Iris pigment epithelial cell (primary cell): ENCODE measurements around the gene TUBB2B.
A peak's percentile ranks its signal among the peaks of the same experiment; 100 is the strongest.

Experiments used
- DNase-seq: peaks from one replicate; pipeline ENCODE4 v3.0.0-alpha.2; 2011; ENCODE audit warnings: low read depth

TUBB2B gene

GRCh38 chr6:3227363-3228045, at the start of gene TUBB2B:
TSS of gene TUBB2B (minus strand) at chr6:3227653. CDS start at chr6:3227543, 110 bp downstream.
- DNase-seq: peak; percentile 63

DNA sequence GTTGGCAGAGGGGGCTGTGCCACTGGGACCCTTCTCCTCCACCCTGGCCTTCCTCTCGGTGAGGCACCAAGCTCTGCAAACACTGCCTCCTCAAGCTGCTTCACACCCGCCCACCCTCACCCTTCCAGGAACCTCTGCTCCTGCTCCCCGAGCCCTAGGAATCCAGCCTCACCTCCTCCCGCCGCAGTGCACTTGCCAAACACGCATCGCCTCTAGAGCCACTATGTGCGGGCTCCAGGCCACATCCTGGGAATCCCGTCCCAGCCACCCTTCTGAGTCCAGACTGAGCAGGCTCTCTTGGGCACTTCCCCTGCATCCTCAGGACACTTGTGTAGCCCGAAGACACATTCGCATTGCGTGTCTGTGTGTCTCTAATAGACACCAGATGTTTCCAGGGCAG, 49.8 kb upstream of the TUBB2B start:
- no peak for DNase-seq

- DNase-seq: no peak
Observed at GRCh38 chr6:3276174-3277167, 49.0 kb upstream of the TUBB2B start.

DNA sequence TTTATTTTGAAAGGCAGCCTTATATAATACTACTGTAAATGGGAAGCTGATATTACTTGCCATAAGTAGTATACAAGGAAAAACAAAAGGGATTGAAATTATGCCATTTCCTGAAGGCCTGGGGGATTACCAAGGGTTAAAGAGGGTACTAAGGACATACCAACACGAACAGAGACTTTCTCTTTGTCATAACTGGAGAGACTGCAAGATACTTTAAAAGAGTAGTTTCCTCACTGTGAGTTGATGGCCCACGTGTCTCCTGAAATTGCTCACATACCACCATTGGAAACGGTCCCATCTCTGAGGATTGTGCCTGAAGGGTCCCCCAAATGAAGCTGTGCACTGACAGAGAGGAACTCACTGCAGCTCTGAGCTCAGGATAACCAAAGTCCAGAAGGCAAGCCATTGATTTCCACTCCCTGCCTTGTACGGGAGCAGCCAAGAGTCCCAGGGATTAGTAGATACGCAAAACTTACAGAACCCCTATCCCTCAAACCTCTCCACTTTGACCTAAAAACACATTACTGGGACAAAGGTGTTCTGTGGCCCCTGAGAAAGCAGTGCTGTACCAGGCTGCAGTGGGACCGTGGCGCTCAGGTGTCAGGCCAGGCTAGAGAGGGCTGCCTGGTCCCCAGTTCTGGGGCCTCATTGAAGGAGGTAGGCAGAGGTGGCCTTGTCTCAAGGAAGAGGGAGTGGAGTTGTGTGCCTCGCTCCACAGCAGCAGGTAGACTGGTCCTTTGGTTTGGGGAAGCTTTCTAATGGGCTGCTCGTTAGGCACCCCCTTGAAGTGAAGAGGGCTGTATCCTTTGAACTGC, 46.5 kb upstream of the TUBB2B start:
- peak; percentile 5 for DNase-seq

GRCh38 chr6:3272911-3273547, 45.6 kb upstream of the TUBB2B start:
- no peak for DNase-seq

GRCh38 chr6:3271756-3272155, 44.3 kb upstream of the TUBB2B start:
- no peak for DNase-seq

DNA sequence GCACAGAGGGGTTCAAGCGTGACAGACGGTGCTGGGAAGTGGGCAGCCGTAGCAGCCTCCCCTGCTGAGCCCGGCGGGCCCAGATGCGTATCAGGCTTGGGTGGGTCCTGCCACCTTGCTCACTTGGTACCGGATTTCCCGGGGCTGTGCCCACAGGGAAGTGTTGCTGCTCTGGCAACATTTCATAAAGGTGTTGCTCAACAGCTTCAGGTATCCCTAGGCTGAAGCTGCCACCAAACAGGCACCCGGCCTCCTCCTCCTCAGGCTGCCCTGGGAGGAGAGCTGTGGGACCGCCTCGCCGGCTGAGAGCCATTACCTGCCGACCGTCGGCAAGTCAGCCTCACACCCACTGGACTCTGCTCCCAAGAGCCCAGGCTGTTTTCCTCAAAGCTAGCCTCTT, 42.8 kb upstream of the TUBB2B start:
- no peak for DNase-seq

DNA sequence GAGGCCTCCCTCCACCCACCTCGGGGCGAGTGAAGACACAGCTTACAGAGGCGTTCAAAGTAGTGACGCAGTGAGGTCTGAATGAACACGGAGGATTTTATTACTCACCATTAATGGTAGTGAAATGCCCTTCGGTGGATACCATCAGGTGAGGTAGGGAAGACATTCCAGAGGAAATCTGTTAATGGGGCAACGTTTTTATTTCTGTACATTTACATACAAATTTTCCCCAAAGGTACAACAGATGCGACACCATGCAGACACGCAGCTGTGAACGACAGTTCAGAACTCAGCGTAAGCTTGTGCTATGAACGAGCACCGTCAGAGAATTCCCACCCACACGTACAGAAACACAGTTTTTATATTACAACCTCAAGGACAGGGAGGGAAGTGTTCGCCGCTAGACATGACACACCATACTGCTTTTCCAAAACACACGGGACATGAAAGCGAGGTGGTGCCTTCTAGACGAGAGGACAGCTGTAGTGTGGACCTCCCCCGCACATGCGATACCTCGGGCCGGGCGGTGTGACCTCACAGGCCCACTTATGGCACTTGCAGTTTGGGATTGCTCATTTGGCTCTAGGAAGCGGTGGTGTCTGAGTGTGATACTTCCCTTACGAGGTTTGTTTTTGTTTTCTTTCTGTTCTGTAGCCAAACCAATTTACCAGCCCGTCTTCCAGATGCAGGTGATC, 42.0 kb upstream of the TUBB2B start:
- no peak for DNase-seq

GRCh38 chr6:3268680-3269079, 41.2 kb upstream of the TUBB2B start:
- DNase-seq: no peak

- no peak for DNase-seq
Observed at GRCh38 chr6:3267162-3267561, 39.7 kb upstream of the TUBB2B start.

DNA sequence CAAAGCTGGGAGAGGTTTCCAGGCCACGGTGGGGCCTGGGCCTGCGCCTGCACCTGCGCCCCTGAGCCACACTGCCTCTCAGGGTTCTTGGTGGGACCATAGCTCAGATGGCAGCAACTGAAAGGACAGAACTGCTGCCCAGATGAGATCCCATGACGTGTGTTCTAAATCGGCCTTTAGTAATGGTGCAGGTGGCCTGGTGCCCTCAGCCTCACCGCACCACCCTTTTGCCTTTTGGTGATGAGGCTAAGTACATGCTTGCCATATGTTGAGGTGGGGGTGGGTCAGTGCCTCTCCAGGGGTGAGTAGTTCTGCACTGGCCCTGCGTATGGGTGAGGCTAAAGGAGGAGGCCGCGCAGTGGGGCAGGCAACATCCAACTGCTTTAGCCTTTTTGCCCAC, 38.7 kb upstream of the TUBB2B start:
- DNase-seq: no peak

GRCh38 chr6:3265671-3266070, 38.2 kb upstream of the TUBB2B start:
- no peak for DNase-seq

GRCh38 chr6:3264356-3264755, 36.9 kb upstream of the TUBB2B start:
- no peak for DNase-seq

GRCh38 chr6:3263096-3263495, 35.6 kb upstream of the TUBB2B start:
- DNase-seq: no peak

- no peak for DNase-seq
Observed at GRCh38 chr6:3261921-3262320, 34.5 kb upstream of the TUBB2B start.

DNA sequence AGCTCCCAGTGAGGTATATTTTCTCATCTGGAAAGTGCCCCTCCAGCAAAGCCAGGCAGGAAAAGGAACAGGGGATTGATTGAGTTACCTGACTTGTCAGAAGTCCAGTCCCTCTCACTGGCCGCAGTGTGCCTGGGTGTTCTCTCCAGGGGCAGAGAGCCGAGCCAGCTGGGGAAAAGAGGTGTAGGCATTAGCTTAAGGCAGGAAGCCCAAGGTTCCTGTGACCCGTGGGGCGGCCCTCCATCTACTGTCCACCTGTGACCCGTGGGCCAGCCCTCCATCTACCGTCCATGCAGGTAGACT, 34.0 kb upstream of the TUBB2B start:
- no peak for DNase-seq

- DNase-seq: peak; percentile 14
Observed at GRCh38 chr6:3260772-3261517, 33.5 kb upstream of the TUBB2B start.

- DNase-seq: no peak
Observed at GRCh38 chr6:3260296-3260695, 32.8 kb upstream of the TUBB2B start.

- peak; percentile 42 for DNase-seq
Observed at GRCh38 chr6:3259491-3259958, 32.1 kb upstream of the TUBB2B start.

GRCh38 chr6:3258720-3259490, 31.5 kb upstream of the TUBB2B start, which contains the start of gene PSMG4:
TSS of gene PSMG4 (plus strand) at chr6:3258947. CDS start at chr6:3259023, 76 bp downstream.
- peak; percentile 89 for DNase-seq
